ENCODE data around the gene SGMS2.

Gene SGMS2

GRCh38 chr4:107930821-107931774, 106.4 kb downstream of the SGMS2 start, which contains the start of gene CYP2U1:
TSS of gene CYP2U1 (plus strand) at chr4:107931549. CDS start at chr4:107931644, 95 bp downstream.
- ATAC-seq (ENCODE audit: low read depth) (peak; percentile 89), DNase-seq (ENCODE audit: low spot score in 2 of 2) (peak; percentile 71 to 78)
- Mint-ChIP-seq H3K4me1 (peaks cover 32% of the 10 kb centered on the region), H3K27ac (peak within 1 kb of the TSS; percentile 93), H3K9me3 (no peaks in the 10 kb centered on the region), H3K36me3 (peaks cover 6% of the 10 kb centered on the region), H3K27me3 (no peaks in the 10 kb centered on the region), H3K4me3 (peak within 1 kb of the TSS; percentile 97)

- H3K4me1 Mint-ChIP-seq = peaks cover 36% of the 10 kb centered on the region
- ATAC-seq (ENCODE audit: low read depth) (peak; percentile 37), DNase-seq (ENCODE audit: low spot score in 2 of 2) (peak; percentile 26 to 39)
- peak overlapping the region; percentile 67 for H3K27ac Mint-ChIP-seq
- no peaks in the 10 kb centered on the region for H3K27me3 Mint-ChIP-seq
- H3K9me3 Mint-ChIP-seq = no peaks in the 10 kb centered on the region
- peak overlapping the region; percentile 92 for H3K4me3 Mint-ChIP-seq
- peaks cover 6% of the 10 kb centered on the region for H3K36me3 Mint-ChIP-seq
Observed at GRCh38 chr4:107931775-107932321, 107.1 kb downstream of the SGMS2 start.

- Mint-ChIP-seq H3K27me3 (no peaks in the 10 kb centered on the region), H3K36me3 (peaks cover 12% of the 10 kb centered on the region), H3K27ac (peak overlapping the region; percentile 67), H3K4me1 (peaks cover 42% of the 10 kb centered on the region), H3K4me3 (no peak overlapping the region), H3K9me3 (no peaks in the 10 kb centered on the region)
- no peak for DNase-seq (ENCODE audit: low spot score in 2 of 2)
- no peak for ATAC-seq (ENCODE audit: low read depth)
Observed at GRCh38 chr4:107935246-107935645, 110.5 kb downstream of the SGMS2 start.

GRCh38 chr4:107937040-107937439, 112.3 kb downstream of the SGMS2 start:
- Mint-ChIP-seq H3K27ac (peak overlapping the region; percentile 68), H3K27me3 (no peaks in the 10 kb centered on the region), H3K4me1 (peaks cover 35% of the 10 kb centered on the region), H3K4me3 (peak overlapping the region; percentile 32), H3K36me3 (peaks cover 14% of the 10 kb centered on the region), H3K9me3 (no peaks in the 10 kb centered on the region)
- peak; percentile 72 for ATAC-seq (ENCODE audit: low read depth)
- DNase-seq (ENCODE audit: low spot score in 2 of 2) = no peak

GRCh38 chr4:107939307-107939706, 114.6 kb downstream of the SGMS2 start:
- ATAC-seq (ENCODE audit: low read depth) (no peak), DNase-seq (ENCODE audit: low spot score in 2 of 2) (no peak)
- Mint-ChIP-seq H3K27ac (no peak overlapping the region), H3K4me1 (peaks cover 19% of the 10 kb centered on the region), H3K4me3 (no peak overlapping the region), H3K36me3 (peaks cover 20% of the 10 kb centered on the region), H3K27me3 (no peaks in the 10 kb centered on the region), H3K9me3 (no peaks in the 10 kb centered on the region)

GRCh38 chr4:107945809-107946208, 121.1 kb downstream of the SGMS2 start:
- Mint-ChIP-seq H3K4me3 (no peak overlapping the region), H3K27ac (no peak overlapping the region), H3K9me3 (no peaks in the 10 kb centered on the region), H3K4me1 (no peaks in the 10 kb centered on the region), H3K27me3 (no peaks in the 10 kb centered on the region), H3K36me3 (peaks cover 44% of the 10 kb centered on the region)
- DNase-seq (ENCODE audit: low spot score in 2 of 2) (no peak), ATAC-seq (ENCODE audit: low read depth) (no peak)

GRCh38 chr4:107950746-107951540, 126.2 kb downstream of the SGMS2 start:
- ATAC-seq (ENCODE audit: low read depth) (no peak), DNase-seq (ENCODE audit: low spot score in 2 of 2) (no peak)
- Mint-ChIP-seq H3K36me3 (peaks cover 47% of the 10 kb centered on the region), H3K4me1 (no peaks in the 10 kb centered on the region), H3K4me3 (no peak overlapping the region), H3K27me3 (no peaks in the 10 kb centered on the region), H3K27ac (no peak overlapping the region), H3K9me3 (peaks cover 6% of the 10 kb centered on the region)

- H3K36me3 Mint-ChIP-seq = peaks cover 49% of the 10 kb centered on the region
- no peak for DNase-seq (ENCODE audit: low spot score in 2 of 2)
- no peaks in the 10 kb centered on the region for H3K4me1 Mint-ChIP-seq
- H3K27me3 Mint-ChIP-seq = no peaks in the 10 kb centered on the region
- H3K27ac Mint-ChIP-seq = no peak overlapping the region
- no peak overlapping the region for H3K4me3 Mint-ChIP-seq
- ATAC-seq (ENCODE audit: low read depth) = no peak
- H3K9me3 Mint-ChIP-seq = peaks cover 12% of the 10 kb centered on the region
Observed at GRCh38 chr4:107951551-107951950, 126.8 kb downstream of the SGMS2 start.

- H3K27ac Mint-ChIP-seq = no peak overlapping the region
- ATAC-seq (ENCODE audit: low read depth) = no peak
- no peak overlapping the region for H3K4me3 Mint-ChIP-seq
- DNase-seq (ENCODE audit: low spot score in 2 of 2) = no peak
- no peaks in the 10 kb centered on the region for H3K4me1 Mint-ChIP-seq
- H3K9me3 Mint-ChIP-seq = peaks cover 19% of the 10 kb centered on the region
- no peaks in the 10 kb centered on the region for H3K27me3 Mint-ChIP-seq
- peaks cover 27% of the 10 kb centered on the region for H3K36me3 Mint-ChIP-seq
Observed at GRCh38 chr4:107956011-107956410, 131.3 kb downstream of the SGMS2 start.

Measured in memory B cell (primary cell).